Mucosa of stomach (tissue), 1 donor: ENCODE measurements around the gene JHY.

Source experiments
- H3K27me3 ChIP-seq: one replicate; pipeline ENCODE4 v1.7.0; 2013; ENCODE audit warnings: mild to moderate bottlenecking, low read length; ENCODE audit not compliant: control insufficient read depth, insufficient read depth
- H3K36me3 ChIP-seq: one replicate; pipeline ENCODE4 v1.7.0; 2013; ENCODE audit warnings: low read length; ENCODE audit not compliant: control insufficient read depth, insufficient read depth
- H3K4me1 ChIP-seq: one replicate; pipeline ENCODE4 v1.7.0; 2013; ENCODE audit warnings: mild to moderate bottlenecking, low read length; ENCODE audit not compliant: control insufficient read depth, insufficient read depth
- H3K4me3 ChIP-seq: one replicate; pipeline ENCODE4 v1.7.0; 2013; ENCODE audit warnings: low read length
- H3K9ac ChIP-seq: one replicate; pipeline ENCODE4 v1.7.0; 2013; ENCODE audit warnings: mild to moderate bottlenecking, low read length, moderate library complexity
- H3K9me3 ChIP-seq: one replicate; pipeline ENCODE4 v1.7.0; 2013; ENCODE audit warnings: mild to moderate bottlenecking, low read length, moderate library complexity; ENCODE audit not compliant: control insufficient read depth
- donor health status: Pancreatic carcinoma.

JHY gene

DNA sequence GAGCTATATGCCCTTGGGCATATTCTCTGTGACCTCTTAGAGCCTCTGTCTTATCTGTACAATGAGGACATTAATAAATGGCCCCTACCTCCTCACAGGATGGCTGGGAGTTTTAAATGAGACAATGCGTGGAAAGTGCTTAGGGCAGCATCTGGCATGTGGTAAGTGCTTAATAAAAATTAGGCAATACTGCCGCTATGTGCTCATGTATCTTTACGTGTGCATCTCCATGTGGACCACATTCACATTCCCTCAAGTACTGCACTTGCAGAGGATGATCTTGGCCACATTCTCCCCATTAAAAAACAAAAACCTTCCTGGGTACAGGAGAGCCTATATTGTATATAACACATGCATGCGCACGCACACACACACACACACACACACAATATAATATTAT lies 118.2 kb downstream of the JHY start:
- Histone ChIP-seq H3K4me1 (no peaks in the 10 kb centered on the region), H3K36me3 (no peaks in the 10 kb centered on the region), H3K27me3 (peaks cover 4% of the 10 kb centered on the region), H3K4me3 (no peak overlapping the region), H3K9me3 (no peaks in the 10 kb centered on the region), H3K9ac (no peak overlapping the region)

DNA sequence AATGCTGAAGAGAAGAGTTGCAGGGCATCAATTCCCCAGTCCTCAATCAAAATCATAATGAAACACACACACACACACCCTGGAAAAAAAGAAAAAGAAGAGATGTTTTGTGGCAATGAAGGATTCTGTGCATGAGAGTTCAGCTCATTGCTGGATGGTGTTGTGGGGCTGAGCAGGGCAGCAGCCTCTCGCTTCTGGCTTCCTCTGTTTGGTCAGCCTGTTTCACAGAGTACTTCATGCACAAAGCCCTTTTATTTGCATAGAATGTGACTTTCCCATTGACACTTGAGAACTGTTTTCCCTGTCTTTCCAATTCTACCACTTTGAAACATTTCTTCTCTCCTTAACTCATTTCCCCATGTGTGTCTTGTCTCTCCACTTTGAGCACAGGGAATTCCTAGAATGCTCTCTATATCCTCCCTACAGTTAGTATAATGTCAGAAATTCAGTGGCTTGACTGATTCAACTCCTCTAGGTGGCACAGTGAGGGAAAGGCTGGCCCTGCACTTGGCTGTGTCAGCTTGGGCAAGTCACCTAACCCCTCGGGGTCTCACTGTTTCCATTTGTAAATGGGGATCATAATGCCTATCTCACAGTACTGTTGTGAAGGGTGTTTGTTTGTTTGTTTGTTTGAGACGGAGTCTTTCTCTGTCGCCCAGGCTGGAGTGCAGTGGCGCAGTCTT lies 124.4 kb downstream of the JHY start:
- H3K9me3 ChIP-seq, result no peaks in the 10 kb centered on the region
- H3K9ac ChIP-seq, result no peak overlapping the region
- H3K36me3 ChIP-seq, result no peaks in the 10 kb centered on the region
- H3K4me1 ChIP-seq, result no peaks in the 10 kb centered on the region
- no peak overlapping the region for H3K4me3 ChIP-seq
- H3K27me3 ChIP-seq, result peaks cover 4% of the 10 kb centered on the region
